PC-3 (cell line): ENCODE results near the gene FEZF1.

ENCODE experiments used
- EZH2 ChIP-seq: fragments of 300-600 bp; sonication (generic); IDR thresholded peaks from one replicate; pipeline ENCODE4 v1.6.1; 2017; ENCODE audit warnings: antibody characterized with exemption, mild to moderate bottlenecking, low read length; ENCODE audit not compliant: unreplicated experiment
- EZH2phosphoT487 ChIP-seq: fragments of 300-600 bp; sonication (generic); IDR thresholded peaks from 2 replicates; pipeline ENCODE4 v1.6.1; 2018; ENCODE audit warnings: mild to moderate bottlenecking, antibody characterized with exemption, low read length, borderline replicate concordance
- TF ChIP-seq, protein P1 (sequence below): fragments of 300-600 bp; sonication (generic); conservative IDR thresholded peaks from 2 replicates; pipeline ENCODE4 v1.5.1; 2017; ENCODE audit warnings: antibody characterized with exemption, low read depth, mild to moderate bottlenecking, low read length

DNA sequence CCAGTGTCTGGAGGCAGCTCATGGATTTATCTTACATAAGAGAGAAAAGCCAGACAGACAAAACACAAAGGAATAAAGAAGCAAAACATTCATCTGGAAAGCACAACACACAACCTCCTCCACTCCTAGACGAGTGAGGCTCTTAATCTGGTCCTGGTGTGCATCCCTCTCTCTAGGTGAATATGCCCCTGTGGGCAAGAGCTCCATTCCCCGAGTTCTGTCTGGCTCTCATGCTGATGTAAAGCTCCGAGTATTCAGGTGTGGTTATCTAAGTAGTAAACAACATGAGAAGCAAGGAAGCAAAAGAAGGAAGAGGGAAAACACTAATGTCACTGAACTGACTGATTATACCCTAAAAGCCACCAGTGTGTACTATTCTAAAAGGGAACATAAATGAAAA is 47.9 kb upstream of the FEZF1 start:
- TF ChIP-seq, protein P1, sequence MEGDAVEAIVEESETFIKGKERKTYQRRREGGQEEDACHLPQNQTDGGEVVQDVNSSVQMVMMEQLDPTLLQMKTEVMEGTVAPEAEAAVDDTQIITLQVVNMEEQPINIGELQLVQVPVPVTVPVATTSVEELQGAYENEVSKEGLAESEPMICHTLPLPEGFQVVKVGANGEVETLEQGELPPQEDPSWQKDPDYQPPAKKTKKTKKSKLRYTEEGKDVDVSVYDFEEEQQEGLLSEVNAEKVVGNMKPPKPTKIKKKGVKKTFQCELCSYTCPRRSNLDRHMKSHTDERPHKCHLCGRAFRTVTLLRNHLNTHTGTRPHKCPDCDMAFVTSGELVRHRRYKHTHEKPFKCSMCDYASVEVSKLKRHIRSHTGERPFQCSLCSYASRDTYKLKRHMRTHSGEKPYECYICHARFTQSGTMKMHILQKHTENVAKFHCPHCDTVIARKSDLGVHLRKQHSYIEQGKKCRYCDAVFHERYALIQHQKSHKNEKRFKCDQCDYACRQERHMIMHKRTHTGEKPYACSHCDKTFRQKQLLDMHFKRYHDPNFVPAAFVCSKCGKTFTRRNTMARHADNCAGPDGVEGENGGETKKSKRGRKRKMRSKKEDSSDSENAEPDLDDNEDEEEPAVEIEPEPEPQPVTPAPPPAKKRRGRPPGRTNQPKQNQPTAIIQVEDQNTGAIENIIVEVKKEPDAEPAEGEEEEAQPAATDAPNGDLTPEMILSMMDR: no peak
- TF ChIP-seq EZH2 (no peak), EZH2phosphoT487 (no peak)
